HepG2 (cell line): ENCODE results near the gene PIK3IP1. TPM values are rescaled to one million over a fixed set of nuclear protein-coding genes. Genes with fewer than 3 reads are reported as not detected.

Experiments used
- CCDC6 ChIP-seq: sonication (generic); formaldehyde crosslinking; IDR thresholded peaks from 2 replicates; pipeline ENCODE4 v1.8.1; 2022; ENCODE audit warnings: mild to moderate bottlenecking, missing genetic modification reagents, moderate library complexity
- GPN1 ChIP-seq: sonication (generic); formaldehyde crosslinking; IDR thresholded peaks from 2 replicates; pipeline ENCODE4 v1.5.1; 2020; ENCODE audit warnings: missing genetic modification reagents, borderline replicate concordance
- HHEX ChIP-seq: IDR thresholded peaks from 2 replicates; pipeline ENCODE4 v1.6.1; 2016; ENCODE audit warnings: control low read depth
- HNF1B ChIP-seq: sonication (generic); formaldehyde crosslinking; IDR thresholded peaks from 2 replicates; pipeline ENCODE4 v1.5.1; 2020; ENCODE audit warnings: mild to moderate bottlenecking, moderate library complexity, missing genetic modification reagents
- ISL2 ChIP-seq: sonication (generic); formaldehyde crosslinking; IDR thresholded peaks from 2 replicates; pipeline ENCODE4 v1.5.0; 2020; ENCODE audit warnings: missing genetic modification reagents
- KAT7 ChIP-seq: IDR thresholded peaks from 2 replicates; pipeline ENCODE4 v1.6.1; 2018; ENCODE audit warnings: borderline replicate concordance, missing compliant biosample characterization
- NFYB ChIP-seq: sonication (generic); formaldehyde crosslinking; IDR thresholded peaks from 2 replicates; pipeline ENCODE4 v1.4.0; 2020; ENCODE audit warnings: missing genetic modification reagents
- SETDB1 ChIP-seq: sonication (generic); formaldehyde crosslinking; IDR thresholded peaks from 2 replicates; pipeline ENCODE4 v1.5.1; 2020; ENCODE audit warnings: missing genetic modification reagents, mild to moderate bottlenecking, borderline replicate concordance
- TERF1 ChIP-seq: sonication (generic); formaldehyde crosslinking; IDR thresholded peaks from 2 replicates; pipeline ENCODE4 v1.8.0; 2022; ENCODE audit warnings: mild to moderate bottlenecking, missing genetic modification reagents, moderate library complexity
- ZNF317 ChIP-seq: sonication (generic); formaldehyde crosslinking; IDR thresholded peaks from 2 replicates; pipeline ENCODE4 v1.5.0; 2020; ENCODE audit warnings: mild to moderate bottlenecking, missing genetic modification reagents
- ZNF710 ChIP-seq: sonication (generic); formaldehyde crosslinking; IDR thresholded peaks from 2 replicates; pipeline ENCODE4 v1.5.0; 2020; ENCODE audit warnings: mild to moderate bottlenecking, missing genetic modification reagents, borderline replicate concordance
- ZNF724P ChIP-seq: sonication (generic); formaldehyde crosslinking; IDR thresholded peaks from 2 replicates; pipeline ENCODE4 v1.8.0; 2022; ENCODE audit warnings: missing genetic modification reagents, borderline replicate concordance
- polyA plus RNA-seq, 8 experiments: library from polyadenylated mRNA; depleted of rRNA in 3 of 8; stranded (reverse) in 7 of 8; unstranded in 1 of 8; fragments of >200 nt; fragmentation: Illumina TruSeq in 4 of 8; extraction: Trizol in 4 of 8; gene quantifications; 2 replicates each; pipeline versions ENCODE4 v1.2.1 to v1.2.3, GENCODE V29; 2011 to 2016; ENCODE audit warnings: low read depth in 4 of 8, missing spikeins in 1 of 8, mixed read lengths in 1 of 8; ENCODE audit not compliant: insufficient read depth in 1 of 8
- total RNA-seq, 5 experiments: library from RNA; depleted of rRNA; stranded (reverse); fragments of >200 nt; fragmentation: Illumina TruSeq; extraction: Trizol; gene quantifications; 2 replicates each; pipeline ENCODE4 v1.2.3, GENCODE V29; 2016; ENCODE audit warnings: low read depth in 1 of 5
- TF ChIP-seq, protein P1 (sequence below): sonication (generic); formaldehyde crosslinking; IDR thresholded peaks from 2 replicates; pipeline ENCODE4 v1.4.0; 2020; ENCODE audit warnings: missing genetic modification reagents
- TF ChIP-seq, protein P2 (sequence below): sonication (generic); formaldehyde crosslinking; IDR thresholded peaks from 2 replicates; pipeline ENCODE4 v1.4.0; 2020; ENCODE audit warnings: missing genetic modification reagents
- TF ChIP-seq, protein P3 (sequence below): sonication (generic); formaldehyde crosslinking; IDR thresholded peaks from 2 replicates; pipeline ENCODE4 v1.4.0; 2020; ENCODE audit warnings: mild to moderate bottlenecking, low read depth, missing genetic modification reagents

The PIK3IP1 gene
- total and polyA plus RNA-seq, 2 of the 13 experiments (the other 11 are each of a cell fraction or from before 2014, with no cell fraction given), result 1.3 to 2.5 TPM

GRCh38 chr22:31290494-31291471 is 1.5 kb downstream of the PIK3IP1 start (continued):
- TF ChIP-seq ZNF724P, result no peak
- TF ChIP-seq CCDC6 (CRISPR knock-in tag), result peak; percentile 82; the same call in 1 of the 2 replicates
- TF ChIP-seq HHEX (CRISPR knock-in tag), result no peak
- no peak for TF ChIP-seq GPN1 (CRISPR knock-in tag)
- no peak for TF ChIP-seq SETDB1
- no peak for TF ChIP-seq HNF1B
- TF ChIP-seq NFYB (CRISPR knock-in tag), result peak; percentile 94
- TF ChIP-seq, protein P1, sequence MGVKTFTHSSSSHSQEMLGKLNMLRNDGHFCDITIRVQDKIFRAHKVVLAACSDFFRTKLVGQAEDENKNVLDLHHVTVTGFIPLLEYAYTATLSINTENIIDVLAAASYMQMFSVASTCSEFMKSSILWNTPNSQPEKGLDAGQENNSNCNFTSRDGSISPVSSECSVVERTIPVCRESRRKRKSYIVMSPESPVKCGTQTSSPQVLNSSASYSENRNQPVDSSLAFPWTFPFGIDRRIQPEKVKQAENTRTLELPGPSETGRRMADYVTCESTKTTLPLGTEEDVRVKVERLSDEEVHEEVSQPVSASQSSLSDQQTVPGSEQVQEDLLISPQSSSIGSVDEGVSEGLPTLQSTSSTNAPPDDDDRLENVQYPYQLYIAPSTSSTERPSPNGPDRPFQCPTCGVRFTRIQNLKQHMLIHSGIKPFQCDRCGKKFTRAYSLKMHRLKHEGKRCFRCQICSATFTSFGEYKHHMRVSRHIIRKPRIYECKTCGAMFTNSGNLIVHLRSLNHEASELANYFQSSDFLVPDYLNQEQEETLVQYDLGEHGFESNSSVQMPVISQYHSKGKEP (CRISPR knock-in tag), result no peak
- TF ChIP-seq ZNF710 (CRISPR knock-in tag), result peak; percentile 54; the same call in 1 of the 2 replicates
- TF ChIP-seq, protein P2, sequence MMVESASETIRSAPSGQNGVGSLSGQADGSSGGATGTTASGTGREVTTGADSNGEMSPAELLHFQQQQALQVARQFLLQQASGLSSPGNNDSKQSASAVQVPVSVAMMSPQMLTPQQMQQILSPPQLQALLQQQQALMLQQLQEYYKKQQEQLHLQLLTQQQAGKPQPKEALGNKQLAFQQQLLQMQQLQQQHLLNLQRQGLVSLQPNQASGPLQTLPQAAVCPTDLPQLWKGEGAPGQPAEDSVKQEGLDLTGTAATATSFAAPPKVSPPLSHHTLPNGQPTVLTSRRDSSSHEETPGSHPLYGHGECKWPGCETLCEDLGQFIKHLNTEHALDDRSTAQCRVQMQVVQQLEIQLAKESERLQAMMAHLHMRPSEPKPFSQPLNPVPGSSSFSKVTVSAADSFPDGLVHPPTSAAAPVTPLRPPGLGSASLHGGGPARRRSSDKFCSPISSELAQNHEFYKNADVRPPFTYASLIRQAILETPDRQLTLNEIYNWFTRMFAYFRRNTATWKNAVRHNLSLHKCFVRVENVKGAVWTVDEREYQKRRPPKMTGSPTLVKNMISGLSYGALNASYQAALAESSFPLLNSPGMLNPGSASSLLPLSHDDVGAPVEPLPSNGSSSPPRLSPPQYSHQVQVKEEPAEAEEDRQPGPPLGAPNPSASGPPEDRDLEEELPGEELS (CRISPR knock-in tag), result peak; percentile 87
- no peak; the same call in 1 of the 2 replicates for TF ChIP-seq TERF1 (CRISPR knock-in tag)
- peak; percentile 65; the same call in 1 of the 2 replicates for TF ChIP-seq ISL2
- peak; percentile 51; the same call in 1 of the 2 replicates for TF ChIP-seq KAT7 (CRISPR knock-in tag)
- TF ChIP-seq ZNF317 (CRISPR knock-in tag), result no peak
- TF ChIP-seq, protein P3, sequence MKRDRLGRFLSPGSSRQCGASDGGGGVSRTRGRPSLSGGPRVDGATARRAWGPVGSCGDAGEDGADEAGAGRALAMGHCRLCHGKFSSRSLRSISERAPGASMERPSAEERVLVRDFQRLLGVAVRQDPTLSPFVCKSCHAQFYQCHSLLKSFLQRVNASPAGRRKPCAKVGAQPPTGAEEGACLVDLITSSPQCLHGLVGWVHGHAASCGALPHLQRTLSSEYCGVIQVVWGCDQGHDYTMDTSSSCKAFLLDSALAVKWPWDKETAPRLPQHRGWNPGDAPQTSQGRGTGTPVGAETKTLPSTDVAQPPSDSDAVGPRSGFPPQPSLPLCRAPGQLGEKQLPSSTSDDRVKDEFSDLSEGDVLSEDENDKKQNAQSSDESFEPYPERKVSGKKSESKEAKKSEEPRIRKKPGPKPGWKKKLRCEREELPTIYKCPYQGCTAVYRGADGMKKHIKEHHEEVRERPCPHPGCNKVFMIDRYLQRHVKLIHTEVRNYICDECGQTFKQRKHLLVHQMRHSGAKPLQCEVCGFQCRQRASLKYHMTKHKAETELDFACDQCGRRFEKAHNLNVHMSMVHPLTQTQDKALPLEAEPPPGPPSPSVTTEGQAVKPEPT (CRISPR knock-in tag), result 0 out of 2 replicates have a peak, but pooled peaks have one; percentile 34
